Measurements from ENCODE around the gene NPFFR1.

The NPFFR1 gene, protein sequence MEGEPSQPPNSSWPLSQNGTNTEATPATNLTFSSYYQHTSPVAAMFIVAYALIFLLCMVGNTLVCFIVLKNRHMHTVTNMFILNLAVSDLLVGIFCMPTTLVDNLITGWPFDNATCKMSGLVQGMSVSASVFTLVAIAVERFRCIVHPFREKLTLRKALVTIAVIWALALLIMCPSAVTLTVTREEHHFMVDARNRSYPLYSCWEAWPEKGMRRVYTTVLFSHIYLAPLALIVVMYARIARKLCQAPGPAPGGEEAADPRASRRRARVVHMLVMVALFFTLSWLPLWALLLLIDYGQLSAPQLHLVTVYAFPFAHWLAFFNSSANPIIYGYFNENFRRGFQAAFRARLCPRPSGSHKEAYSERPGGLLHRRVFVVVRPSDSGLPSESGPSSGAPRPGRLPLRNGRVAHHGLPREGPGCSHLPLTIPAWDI

DNA sequence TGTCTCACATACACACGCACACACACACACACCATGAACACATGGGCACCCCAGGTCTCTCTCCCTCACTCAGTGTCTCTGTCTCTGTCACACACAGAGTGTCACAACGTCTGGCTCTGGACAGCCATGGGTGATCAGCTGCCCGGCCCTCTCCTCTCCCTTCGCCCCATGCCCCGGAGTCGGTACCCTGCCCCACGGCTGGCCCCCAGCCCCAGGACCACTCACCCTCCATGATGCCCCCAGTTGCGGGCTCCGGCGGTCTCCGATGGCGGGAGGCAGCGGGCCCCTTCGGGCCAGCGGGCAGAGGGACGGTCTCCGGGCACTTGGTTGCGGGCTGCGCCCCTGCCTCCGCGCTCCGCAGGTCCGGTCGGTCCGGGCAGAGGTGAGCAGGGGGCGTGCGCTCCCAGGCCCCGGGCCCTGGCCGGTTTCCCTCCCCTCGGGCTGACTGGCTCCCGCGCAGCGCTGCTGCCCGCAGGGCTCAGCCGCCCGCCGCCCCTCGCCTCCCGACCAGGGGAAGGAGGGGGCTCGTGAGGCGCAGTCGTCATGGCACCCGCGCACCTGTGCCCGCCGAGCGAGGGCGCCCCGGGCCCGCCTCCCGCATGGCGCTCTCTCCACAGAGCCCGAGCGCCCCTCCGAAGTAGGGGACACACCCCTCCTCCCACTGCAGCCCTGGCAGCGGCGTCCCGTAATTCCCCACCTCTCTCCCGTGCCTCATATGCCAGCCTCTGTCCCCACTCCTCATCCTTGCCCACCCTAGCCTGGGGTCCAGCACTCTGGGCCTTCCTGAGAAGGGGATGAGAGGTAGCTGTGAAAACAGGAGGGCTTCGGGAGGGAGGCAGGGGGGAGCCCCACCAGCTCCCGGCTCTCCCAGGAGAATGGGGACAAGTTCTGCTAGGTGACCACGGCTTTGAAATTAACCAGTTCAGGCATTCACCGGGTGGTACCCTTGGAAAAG is at the start of gene NPFFR1:
TSS of gene NPFFR1 (minus strand) at position 560 of the 955 bp plus-strand sequence. CDS start at position 232, 328 bp downstream.
- no peak for DNase-seq (ENCODE audit: low read depth)

- DNase-seq (ENCODE audit: low read depth): no peak
Measured at GRCh38 chr10:70333268-70333667, 49.5 kb upstream of the NPFFR1 start.

DNA sequence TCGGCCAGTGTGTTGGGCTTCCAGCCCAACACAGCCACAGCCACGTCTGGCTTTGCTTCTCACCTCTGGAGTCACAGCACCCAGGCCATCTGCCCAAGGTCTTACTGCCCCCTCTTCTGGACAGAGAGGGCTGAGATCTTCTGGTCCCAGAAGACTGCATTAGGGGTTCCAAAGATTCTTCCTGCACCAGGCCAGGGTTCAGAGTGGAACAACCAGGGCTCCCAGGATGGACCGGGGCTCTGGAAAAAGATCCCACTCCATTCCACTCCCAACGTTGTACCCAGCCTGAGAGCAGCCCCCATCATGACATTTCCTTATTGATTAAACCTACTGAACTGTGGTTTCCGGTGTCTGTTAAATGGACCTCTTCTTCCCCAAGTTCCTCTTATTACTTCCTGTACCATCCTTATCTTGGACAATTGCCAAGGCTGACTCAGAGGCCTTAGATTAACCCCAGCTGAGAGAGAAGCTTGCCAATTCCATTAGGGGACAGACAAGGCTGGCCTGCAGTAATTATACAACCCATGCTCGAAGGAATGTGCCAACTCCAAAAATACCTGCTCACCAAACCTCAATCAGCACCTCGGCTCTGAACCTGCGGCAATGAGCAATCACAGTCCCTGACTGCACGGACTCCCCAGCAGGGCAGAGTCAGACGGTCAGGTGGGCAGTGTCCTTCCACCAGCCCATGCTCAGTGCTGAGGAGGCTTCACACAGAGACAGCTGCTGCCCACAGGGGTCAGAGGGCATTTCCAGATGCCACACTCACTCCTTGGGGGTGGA is 47.9 kb upstream of the NPFFR1 start:
- DNase-seq (ENCODE audit: low read depth): no peak

DNA sequence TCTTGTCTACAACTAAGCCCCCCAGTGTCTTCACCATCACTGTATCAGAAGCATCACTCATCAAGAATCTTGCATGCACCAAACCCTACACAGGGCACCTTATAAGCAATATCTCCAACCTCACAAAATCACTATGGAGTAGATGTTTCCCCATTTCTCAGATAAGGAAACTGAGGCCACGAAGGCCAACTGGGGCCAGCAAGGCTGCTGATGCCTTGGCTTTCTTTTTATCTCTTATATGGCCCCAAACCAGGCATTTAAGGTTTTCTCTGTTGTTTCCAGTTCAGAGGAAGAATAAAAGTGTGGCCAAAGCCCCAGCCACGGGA is 47.3 kb upstream of the NPFFR1 start:
- DNase-seq (ENCODE audit: low read depth): no peak

GRCh38 chr10:70330671-70331070 is 46.9 kb upstream of the NPFFR1 start:
- no peak for DNase-seq (ENCODE audit: low read depth)

DNA sequence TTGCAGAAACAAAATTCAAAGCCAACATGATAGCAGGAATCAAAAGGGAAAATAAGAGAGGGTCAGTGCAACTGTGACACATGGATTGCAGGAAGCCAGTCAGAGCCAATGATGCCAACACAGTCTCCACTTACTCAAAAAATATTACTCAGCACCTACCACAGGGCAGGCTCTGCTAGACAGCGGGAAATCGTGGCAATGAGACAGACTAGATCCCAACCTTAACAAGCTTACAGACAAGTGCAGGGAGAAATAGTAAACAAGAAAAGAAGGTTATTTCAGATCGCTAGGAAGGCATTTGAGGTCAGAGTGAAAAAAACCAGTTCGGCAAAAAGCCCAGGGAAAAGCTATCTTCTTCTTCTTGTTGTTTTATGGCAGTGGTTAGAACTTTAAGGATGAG is 45.2 kb upstream of the NPFFR1 start:
- no peak for DNase-seq (ENCODE audit: low read depth)

GRCh38 chr10:70328018-70328417 is 44.2 kb upstream of the NPFFR1 start:
- DNase-seq (ENCODE audit: low read depth): no peak

DNA sequence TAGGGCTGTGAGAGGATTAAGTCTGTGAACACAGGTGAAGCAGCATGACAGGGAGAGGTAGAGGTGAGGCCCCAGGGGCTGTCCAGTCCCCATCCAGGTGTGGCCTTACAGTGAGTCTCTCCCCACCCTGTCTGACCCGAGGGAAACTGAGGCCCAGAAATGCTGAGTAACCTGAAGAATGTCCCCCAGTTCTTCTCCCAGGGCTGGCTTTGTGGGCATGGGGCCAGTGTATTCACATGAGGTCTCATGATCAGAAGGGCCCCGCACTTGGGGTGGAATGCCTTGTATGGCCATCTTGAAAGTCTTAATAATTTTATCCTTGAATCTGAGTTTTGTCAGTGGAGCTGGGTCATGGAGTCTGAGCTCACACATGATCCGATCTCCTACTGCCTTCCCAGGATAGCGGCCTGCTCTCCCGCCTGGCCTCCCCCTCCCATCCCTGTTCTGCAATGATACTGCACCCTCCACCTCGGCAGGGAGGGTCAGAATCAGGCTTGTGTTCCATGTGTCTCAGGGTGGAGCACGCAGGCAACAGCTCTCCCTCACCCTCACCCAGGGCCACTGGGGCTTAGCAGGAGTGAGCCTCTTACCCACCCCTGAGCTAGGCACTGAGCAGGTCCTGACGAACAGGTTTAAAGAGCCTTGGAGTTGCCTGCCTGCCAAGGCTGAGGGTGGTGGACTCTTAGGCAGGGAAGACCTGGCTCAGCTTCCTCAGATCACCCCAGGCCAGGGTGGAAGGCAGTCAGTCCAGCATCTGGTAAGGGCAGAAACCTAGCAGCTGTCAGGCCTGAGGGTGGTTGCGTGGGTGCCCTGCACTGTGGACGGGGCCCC is 41.4 kb upstream of the NPFFR1 start:
- no peak for DNase-seq (ENCODE audit: low read depth)

GRCh38 chr10:70324339-70324861 is 40.6 kb upstream of the NPFFR1 start:
- DNase-seq (ENCODE audit: low read depth): no peak

- DNase-seq (ENCODE audit: low read depth): no peak
Measured at GRCh38 chr10:70323697-70324338, 40.0 kb upstream of the NPFFR1 start.

DNA sequence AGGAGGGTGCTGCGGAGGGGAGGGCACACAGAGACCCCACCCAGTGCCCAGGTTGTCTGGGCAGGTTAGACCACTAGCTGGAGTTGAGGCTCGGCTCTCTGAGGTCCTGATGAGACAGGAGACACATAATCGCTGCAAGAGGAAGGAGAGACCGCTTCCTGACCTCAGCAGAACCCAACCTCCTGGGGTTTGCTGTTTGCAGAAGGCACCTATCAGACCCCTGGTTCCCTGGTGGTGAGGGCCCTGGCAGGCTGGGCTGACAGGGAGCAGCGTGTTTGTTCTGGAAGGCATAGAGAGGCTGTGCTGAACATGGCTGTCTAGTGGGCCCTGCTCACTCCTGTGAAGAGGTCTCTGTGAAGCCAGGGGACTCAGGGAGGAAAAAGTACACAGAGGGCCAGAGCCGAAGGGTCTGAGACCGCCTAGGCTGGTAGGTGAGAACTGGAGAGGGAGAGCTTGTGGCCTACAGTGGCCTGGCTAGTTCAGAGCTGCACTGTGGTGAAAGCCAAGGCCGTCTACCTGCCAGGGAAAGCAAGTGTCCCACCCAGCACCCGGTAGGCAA is 39.4 kb upstream of the NPFFR1 start:
- DNase-seq (ENCODE audit: low read depth): no peak

GRCh38 chr10:70321897-70322890 is 38.4 kb upstream of the NPFFR1 start:
- DNase-seq (ENCODE audit: low read depth): no peak

DNA sequence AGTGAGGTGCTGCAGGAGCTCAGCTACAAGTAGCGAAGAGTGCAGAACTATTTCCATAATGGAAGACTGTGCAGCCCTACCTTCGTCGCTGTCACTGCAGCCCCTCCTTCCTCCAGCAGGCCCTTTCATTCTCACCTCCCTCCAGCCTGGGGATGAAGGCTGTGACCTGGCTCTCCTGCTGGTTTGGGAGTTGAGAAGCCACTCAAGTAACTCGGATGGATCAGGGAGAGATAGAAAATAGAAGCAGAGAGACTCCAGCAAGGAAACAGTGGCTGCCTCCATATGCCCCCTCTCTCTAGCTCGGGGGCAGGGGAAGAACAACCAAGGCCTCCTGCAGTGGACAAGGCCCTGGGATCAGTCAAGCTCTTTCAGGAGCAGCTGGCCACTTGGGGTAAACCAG is 37.4 kb upstream of the NPFFR1 start:
- no peak for DNase-seq (ENCODE audit: low read depth)

- no peak for DNase-seq (ENCODE audit: low read depth)
Measured at GRCh38 chr10:70320751-70321150, 36.9 kb upstream of the NPFFR1 start.

DNA sequence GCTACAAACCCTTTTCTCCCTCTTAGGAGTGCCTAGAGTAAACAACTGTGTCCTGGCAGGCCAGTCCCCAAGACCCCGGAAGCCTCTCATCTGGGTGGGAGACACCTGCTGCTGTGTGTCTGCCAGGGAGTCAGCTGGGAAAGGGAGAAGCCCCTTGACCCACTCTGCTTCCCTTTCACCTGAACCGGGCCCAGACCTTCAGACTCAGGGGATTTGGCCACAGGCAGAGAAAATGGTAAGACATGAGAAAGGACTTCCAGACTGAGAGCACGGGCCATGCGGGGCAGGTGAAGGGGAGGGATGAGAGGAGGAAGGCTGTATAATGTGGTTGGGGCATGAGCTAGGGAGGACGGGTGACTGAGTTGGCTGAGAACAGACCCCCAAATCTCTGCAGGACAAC is 36.0 kb upstream of the NPFFR1 start:
- DNase-seq (ENCODE audit: low read depth): no peak

GRCh38 chr10:70319183-70319582 is 35.4 kb upstream of the NPFFR1 start:
- DNase-seq (ENCODE audit: low read depth): no peak

DNA sequence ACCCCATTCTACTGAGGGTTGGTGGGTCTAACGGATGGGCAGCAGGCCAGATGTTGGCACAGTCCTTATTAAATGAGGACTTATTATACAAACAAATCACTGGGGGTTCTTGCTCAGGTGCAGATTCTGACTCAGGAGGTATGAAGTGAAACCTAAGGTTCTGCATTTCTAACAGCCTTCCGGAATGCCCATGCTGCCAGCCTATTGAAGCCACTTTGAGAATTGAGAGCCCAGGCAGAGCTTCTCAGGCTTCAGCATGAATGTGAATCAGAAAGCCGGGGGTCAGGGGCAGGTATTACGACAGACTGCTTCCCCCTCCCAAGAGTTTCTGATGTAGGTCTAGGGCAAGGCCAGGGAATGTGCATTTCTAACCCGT is 34.1 kb upstream of the NPFFR1 start:
- no peak for DNase-seq (ENCODE audit: low read depth)

DNA sequence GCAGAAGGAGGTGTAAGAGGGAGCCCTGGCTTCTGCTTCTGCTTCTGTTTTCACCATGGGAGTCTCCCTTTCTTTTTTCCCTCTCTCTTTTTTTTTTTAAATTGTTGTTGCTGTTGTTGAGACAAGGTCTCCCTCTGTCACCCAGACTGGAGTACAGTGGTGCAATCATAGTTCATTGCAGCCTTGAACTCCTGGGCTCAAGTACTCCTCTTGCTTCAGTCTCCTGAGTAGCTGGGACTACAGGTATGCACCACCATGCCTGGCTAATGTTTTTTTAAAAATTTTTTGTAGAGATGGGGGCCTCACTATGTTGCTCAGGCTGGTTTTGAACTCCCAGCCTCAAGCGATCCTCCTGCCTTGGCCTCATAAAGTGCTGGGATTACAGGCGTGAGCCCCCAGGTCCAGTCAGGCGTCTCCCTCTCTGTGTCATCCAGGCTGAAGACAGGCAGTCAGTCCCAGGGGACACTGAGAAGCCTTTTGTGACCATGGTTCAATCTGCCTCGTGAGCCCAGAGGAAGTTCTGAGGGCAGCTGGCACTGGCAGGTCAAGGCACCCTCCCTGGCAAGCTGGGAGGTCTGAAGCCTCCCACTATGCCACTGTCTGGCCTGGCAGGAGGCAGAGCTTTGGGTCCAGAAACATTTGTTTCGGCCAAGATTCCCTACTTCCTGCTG is 33.6 kb upstream of the NPFFR1 start:
- no peak for DNase-seq (ENCODE audit: low read depth)

DNA sequence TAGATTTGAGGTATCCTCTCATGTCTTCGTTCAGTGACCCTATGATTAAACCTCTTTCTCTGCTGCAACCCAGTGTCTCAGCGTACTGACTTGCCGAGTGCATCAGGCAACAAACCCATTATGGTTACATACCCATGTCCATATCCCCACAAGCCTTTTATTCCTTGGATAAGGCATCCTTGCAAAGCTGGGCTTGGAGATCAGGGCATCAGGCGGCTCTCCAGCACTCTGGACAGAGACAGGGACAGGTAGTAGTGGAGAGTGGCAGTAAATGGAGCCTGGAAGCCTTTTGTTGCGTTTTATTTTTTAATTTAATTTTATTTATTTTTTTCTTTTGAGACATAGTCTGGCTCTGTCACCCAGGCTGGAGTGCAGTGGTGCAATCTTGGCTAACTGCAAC is 32.0 kb upstream of the NPFFR1 start:
- no peak for DNase-seq (ENCODE audit: low read depth)

All from stimulated activated CD8-positive, alpha-beta memory T cell treated with anti-CD3 and anti-CD28 coated beads, Interleukin-12 subunit alpha, Interleukin-12 subunit beta, amount 100 ng/mL, for 1 hour (primary cell).